Measurements from ENCODE around the gene MRI1.
"Not testable (repeated sequence)": the region's sequence is repeated elsewhere in the genome, so short reads cannot be mapped to it uniquely, and the experiment has no call there.

MRI1 gene

GRCh38 chr19:13764101-13764807 is at the start of gene MRI1:
TSS of gene MRI1 (plus strand) at chr19:13764522. CDS start at chr19:13764589, 67 bp downstream.
- peak; percentile 85 for DNase-seq (ENCODE audit: low spot score)

- no peak for DNase-seq (ENCODE audit: low spot score)
These were observed 47.1 kb upstream of the MRI1 start for GRCh38 chr19:13717194-13717643.

DNA sequence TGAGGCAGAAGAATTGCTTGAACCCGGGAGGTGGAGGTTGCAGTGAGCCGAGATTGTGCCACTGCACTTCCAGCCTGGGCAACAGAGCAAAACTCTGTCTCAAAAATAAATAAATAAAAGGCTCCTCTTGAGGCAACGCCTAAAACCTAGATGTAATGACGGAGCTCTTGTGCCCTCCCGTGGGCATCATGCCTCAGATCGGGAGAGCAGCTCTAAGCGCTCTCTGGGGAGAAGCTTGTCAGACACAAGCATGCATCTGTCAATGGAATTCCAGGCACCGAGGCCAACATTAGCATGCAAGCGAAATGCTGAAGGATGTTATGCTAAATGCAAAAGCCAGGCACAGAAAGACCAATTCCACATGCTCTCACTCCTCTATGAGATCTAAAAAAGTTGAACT is 45.6 kb upstream of the MRI1 start:
- peak; percentile 89 for DNase-seq (ENCODE audit: low spot score)

DNA sequence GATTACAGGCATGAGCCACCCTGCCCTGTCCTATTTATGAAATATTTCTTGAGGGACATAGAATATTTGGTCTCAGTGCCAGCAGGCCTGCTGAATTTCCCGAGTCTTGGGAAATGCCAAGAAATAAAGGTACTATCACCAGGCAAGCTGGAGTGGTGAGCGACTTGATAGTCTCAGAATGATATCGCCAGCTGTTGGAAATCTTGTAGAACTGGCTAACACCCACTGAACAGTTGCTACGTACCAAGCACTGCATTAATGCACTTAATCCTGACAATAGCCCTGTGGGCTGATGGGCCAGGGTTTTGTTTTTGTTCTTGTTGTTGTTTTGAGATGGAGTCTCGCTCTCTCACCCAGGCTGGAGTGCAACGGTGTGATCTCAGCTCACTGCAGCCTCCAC is 42.2 kb upstream of the MRI1 start:
- DNase-seq (ENCODE audit: low spot score) = no peak

GRCh38 chr19:13723206-13723605 is 41.1 kb upstream of the MRI1 start:
- DNase-seq (ENCODE audit: low spot score) = no peak

DNA sequence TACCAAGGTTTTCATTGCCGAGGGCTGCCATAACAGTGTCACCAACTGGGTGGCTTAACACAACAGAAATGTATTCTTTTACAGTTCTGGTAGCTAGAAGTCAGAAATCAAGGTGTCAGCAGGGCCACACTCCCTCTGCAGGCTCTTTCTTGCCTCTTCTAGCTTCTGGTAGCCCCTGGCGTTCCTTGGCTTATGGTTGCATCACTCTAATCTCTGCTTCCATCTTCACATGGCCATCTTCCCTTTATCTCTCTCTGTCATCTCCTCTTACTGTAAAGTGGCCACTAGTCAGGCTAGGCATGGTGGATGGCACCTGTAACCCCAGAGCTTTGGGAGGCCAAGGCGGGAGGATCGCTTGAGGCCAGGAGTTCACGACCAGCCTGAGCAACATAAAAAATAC is 38.0 kb upstream of the MRI1 start:
- DNase-seq (ENCODE audit: low spot score) = no peak

DNA sequence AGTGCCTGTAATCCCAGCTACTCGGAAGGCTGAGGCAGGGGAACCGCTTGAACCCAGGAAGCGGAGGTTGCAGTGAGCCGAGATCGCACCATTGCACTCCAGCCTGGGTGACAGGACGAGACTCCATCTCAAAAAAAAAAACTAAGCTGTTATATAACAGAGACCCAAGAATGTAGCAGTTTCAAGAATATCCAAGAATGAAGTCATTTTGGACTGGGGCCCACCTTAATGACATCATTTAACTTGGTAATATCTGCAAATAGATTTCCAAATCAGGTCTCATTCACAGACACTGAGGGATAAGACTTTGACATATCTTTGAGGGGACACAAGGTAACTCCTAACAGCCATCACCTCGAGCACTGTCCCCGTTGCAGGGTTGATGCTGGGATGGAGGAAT is 36.5 kb upstream of the MRI1 start:
- peak; percentile 45 for DNase-seq (ENCODE audit: low spot score)

DNA sequence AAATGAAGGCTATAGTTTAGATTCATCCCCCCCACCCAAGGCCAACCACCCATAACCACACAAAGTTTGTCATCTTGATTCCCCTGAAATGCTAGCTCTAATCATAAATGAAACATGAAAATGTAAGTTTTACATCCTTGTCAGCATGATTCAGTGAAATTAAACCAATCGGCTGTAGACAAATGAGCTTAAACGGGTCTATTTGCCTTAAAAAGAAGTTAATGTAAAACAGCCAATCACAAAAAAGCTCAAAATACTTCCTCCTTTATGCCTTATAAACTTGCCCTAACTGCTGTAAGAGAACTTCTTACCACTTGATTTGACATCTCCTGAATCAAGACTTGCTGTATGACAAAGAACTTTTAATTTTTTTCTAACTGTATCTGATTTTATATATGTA is 34.5 kb upstream of the MRI1 start:
- no peak for DNase-seq (ENCODE audit: low spot score)

DNA sequence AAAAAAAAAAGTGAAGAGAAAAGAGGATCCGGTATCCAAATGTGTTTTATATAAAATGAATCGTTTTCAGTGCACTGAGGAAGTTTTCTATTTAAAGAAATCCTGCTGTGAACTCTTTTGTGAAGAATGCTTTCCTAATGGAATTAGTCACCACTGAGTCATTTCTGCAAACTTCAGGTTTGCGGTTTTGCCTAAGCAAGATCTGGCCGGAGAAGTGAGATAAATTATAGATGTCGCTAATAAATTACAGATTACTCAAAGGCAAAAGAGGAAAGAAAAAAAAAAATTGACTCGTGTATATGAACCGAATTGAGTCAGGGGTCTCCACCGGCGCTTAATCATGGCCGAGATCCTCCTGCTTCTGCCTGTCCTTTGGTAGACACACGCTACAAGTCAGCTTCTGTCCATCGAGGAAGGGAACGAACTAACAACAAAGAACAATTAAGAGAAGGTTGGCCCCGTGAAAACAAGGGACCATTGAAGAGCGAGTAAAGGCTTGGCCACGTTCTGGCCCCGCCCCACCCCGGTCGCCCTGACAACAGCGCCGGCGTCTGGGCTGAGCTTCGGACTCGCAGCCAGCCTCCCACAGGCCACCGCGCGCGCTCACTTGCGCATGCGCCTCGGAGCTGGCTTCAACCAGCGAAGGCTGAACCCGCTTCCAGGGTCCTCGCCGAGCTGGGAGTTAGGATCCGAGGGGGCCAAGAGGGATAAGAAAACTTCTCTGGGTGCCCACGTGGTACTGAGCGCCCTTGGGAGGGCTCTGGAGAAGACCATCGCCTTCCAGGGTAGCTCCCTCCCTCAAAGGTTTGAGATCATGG is 33.0 kb upstream of the MRI1 start:
- peak; percentile 98 for DNase-seq (ENCODE audit: low spot score)

DNA sequence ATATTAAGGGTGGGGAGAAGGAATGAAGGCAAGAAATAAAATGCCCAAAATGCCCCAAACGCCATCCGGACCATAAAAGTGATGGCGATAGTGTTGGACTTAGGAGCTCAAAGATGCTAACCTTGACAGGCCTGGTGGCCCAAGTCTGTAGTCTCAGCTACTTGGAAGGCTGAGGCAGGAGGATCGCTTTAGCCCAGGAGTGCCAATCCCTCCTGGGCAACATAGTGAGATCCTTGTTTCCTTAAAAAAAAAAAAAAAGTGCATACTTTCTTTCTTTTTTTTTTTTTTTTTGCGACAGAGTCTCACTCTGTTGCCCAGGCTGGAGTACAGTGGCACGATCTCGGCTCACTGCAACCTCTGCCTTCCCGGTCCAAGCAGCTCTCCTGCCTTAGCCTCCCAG is 32.0 kb upstream of the MRI1 start:
- no peak for DNase-seq (ENCODE audit: low spot score)

DNA sequence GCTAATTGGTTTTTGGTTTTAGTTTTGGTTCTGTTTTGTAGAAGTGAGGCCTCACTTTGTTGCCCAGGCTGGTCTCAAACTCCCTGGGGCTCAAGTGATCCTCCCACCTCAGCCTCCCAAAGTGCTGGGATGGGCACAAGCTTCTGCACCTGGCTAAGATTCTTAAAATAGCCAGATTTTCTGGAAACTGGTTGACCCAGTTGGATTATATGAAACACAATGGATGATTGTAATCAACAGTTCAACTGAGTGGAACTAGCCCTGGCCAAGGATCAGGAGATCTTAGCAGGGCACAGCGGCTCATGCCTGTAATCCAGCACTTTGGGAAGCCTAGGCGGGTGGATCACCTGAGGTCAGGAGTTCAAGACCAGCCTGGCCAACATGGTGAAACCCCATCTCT is 29.6 kb upstream of the MRI1 start:
- DNase-seq (ENCODE audit: low spot score) = no peak

GRCh38 chr19:13738073-13738472 is 26.2 kb upstream of the MRI1 start:
- no peak for DNase-seq (ENCODE audit: low spot score)

- no peak for DNase-seq (ENCODE audit: low spot score)
These were observed 22.4 kb upstream of the MRI1 start for GRCh38 chr19:13741893-13742292.

- DNase-seq (ENCODE audit: low spot score) = no peak
These were observed 21.6 kb upstream of the MRI1 start for GRCh38 chr19:13742756-13743155.

GRCh38 chr19:13744174-13744573 is 20.1 kb upstream of the MRI1 start:
- DNase-seq (ENCODE audit: low spot score) = no peak

GRCh38 chr19:13747098-13747453 is 17.2 kb upstream of the MRI1 start:
- no peak for DNase-seq (ENCODE audit: low spot score)

- peak; percentile 19 for DNase-seq (ENCODE audit: low spot score)
These were observed 16.0 kb upstream of the MRI1 start for GRCh38 chr19:13748169-13748828.

DNA sequence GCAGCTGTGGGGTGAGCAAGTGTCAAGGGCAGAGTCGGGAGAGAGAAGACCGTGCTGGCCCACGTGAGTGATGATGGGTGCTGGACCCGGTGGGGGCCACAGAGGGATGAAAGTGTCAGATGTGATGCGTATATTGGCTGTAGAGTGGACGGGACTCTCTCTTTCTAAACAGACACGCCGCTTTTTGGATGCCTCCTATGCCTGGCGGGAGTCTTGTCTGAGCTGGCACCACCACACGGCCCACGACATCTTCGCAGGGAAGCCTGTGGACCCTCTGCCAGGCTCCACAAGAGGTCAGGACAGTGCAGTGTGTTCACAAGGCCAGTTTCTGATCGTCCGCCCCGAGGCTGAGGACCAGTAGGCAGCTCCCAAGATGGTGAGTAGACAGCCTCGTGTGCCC is 12.9 kb upstream of the MRI1 start:
- no peak for DNase-seq (ENCODE audit: low spot score)

DNA sequence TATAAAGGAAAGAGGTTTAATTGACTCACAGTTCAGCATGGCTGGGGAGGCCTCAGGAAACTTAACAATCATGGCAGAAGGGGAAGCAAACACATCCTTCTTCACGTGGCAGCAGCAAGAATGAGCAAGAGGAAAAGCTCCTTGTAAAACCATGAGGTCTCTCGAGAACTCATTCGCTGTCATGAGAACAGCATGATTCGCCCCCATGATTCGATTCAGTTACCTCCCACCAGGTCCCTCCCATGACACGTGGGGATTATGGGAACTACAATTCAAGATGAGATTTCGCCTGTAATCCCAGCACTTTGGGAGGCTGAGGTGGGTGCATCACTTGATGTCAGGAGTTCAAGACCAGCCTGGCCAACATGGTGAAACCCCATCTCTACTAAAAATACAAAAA is 10.7 kb upstream of the MRI1 start:
- not testable (repeated sequence) for DNase-seq (ENCODE audit: low spot score)

GRCh38 chr19:13756210-13756609 is 8.1 kb upstream of the MRI1 start:
- DNase-seq (ENCODE audit: low spot score) = no peak

DNA sequence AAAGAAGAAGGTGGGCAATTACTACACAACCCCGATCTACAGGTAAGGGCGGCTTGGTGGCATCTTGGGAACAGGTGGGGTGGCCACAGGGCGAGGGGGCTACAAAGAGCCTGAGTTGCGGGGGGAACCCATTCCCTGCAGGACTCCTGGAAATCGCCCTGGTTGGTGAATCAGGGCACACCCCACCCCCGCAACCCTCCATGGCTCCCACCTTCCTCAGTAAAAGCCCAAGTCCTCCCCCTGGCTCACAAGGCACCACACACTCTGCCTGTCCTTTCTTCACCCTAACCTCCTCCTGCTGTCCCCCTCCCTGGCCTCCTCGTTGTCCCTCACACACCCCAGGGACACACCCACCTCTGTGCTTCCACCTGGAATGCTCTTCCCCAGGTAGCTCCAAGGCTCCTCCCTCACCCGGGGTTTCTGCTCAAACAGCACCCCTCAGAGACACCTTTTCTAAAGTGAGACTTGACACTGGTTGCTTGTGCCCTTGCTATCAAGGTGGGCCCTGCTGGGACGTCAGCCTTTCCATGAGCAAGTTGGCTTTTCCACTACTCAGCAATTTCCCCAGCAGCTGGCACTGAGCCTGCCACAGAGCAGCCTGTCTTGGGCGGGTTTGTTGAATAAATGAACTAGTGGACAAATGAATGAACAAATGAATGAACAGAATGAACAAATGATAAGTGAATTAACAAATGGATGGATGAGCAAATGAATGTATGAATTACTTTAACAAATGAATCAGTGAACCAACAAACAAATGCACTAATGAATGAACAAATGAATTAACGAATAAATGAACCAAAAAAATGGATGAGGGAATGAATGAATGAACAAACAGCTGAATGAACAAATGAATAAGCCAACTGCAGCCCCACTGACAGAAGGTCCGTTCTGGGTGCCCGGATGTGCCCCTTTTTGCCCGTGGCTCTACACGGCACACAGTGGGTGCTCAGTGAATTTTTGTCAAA is 6.2 kb upstream of the MRI1 start:
- DNase-seq (ENCODE audit: low spot score) = no peak

- no peak for DNase-seq (ENCODE audit: low spot score)
These were observed 5.5 kb upstream of the MRI1 start for GRCh38 chr19:13758795-13759194.

Data from AG08395 (cell line).